ENCODE results near the gene SLC22A23. TPM values are rescaled to one million over a fixed set of nuclear protein-coding genes. Genes with fewer than 3 reads are reported as not detected.

Gene SLC22A23
- total RNA-seq, 1 experiment from 2014 or later, result 6.8 TPM

DNA sequence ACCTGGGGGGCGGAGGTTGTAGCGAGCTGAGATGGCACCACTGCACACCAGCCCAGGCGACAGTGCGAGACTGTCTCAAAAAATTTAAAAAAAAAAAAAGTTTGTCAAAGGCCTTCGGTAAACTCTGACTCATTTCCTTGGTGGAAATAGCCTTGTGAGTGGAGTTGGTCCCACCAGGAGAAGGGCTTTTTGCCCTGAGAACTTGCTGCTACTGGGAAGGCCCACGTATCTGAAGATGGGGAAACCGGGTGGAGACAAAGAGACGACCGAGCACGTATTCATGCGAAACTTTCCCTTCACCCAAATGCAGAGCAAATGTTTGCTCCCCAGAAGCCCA lies 51.7 kb downstream of the SLC22A23 start:
- Histone ChIP-seq H3K14ac (ENCODE audit: insufficient read depth, low read length) (no peak overlapping the region), H3T11ph (ENCODE audit: low read length) (no peak overlapping the region), H3K9ac (ENCODE audit: extremely low read depth, insufficient read length, low read length) (no peak overlapping the region), H2BK15ac (ENCODE audit: low read depth, low read length) (no peak overlapping the region), H4K5ac (ENCODE audit: insufficient read length, low read depth, low read length) (no peak overlapping the region), H3K4me2 (ENCODE audit: insufficient read depth, insufficient read length, low read length) (no peak overlapping the region), H3K79me1 (ENCODE audit: insufficient read depth, low read depth, low read length, poor library complexity, severe bottlenecking) (no peaks in the 10 kb centered on the region), H3K27ac (ENCODE audit: insufficient read length, low read depth, low read length) (no peak overlapping the region), H4K91ac (ENCODE audit: insufficient read length, low read depth, low read length) (no peak overlapping the region), H2BK120ac (ENCODE audit: low read depth, low read length, poor library complexity, severe bottlenecking) (no peak overlapping the region), H3K23ac (ENCODE audit: insufficient read length, low read depth, low read length) (no peak overlapping the region), H3K27me3 (ENCODE audit: insufficient read depth, low read length) (no peaks in the 10 kb centered on the region), H3K79me2 (ENCODE audit: insufficient read depth, low read length) (no peaks in the 10 kb centered on the region; the same call in 1 of the 2 replicates), H4K8ac (replicated peaks; ENCODE audit: insufficient read length, low read depth, low read length) (no peak overlapping the region), H2BK20ac (ENCODE audit: low read depth, low read length, poor library complexity, severe bottlenecking) (no peak overlapping the region), H3K9me3 (ENCODE audit: control insufficient read depth, low read depth, low read length) (no peaks in the 10 kb centered on the region), H3K4ac (ENCODE audit: low read depth, low read length) (no peak overlapping the region), H2AK5ac (ENCODE audit: insufficient read length, low read length) (no peak overlapping the region), H2AFZ (ENCODE audit: low read length) (no peak overlapping the region), H3K23me2 (ENCODE audit: insufficient read length, low read depth, low read length, poor library complexity, severe bottlenecking) (no peaks in the 10 kb centered on the region), H2BK5ac (ENCODE audit: insufficient read length, low read length) (no peak overlapping the region), H3K18ac (ENCODE audit: insufficient read length, low read depth, low read length) (no peak overlapping the region), H3K56ac (ENCODE audit: insufficient read length, low read depth, low read length) (no peak overlapping the region), H4K20me1 (ENCODE audit: control insufficient read depth, insufficient read depth, insufficient read length) (peaks cover 3% of the 10 kb centered on the region), H2BK12ac (ENCODE audit: insufficient read length, low read depth, low read length) (no peak overlapping the region), H3K4me1 (ENCODE audit: insufficient read depth, low read length) (peaks cover 13% of the 10 kb centered on the region; the same call in 1 of the 2 replicates)
- H3K36me3 Mint-ChIP-seq (ENCODE audit: insufficient read depth in 1 of 3, low read depth in 3 of 3), result peaks cover 0 to 24% (median 0%) of the 10 kb centered on the region in 3 experiments; a peak in 2 of 7 replicates
- H3K27ac Mint-ChIP-seq, result no peak overlapping the region
- H3K4me3 Mint-ChIP-seq, result no peak overlapping the region
- WGBS (ENCODE audit: extremely low coverage, insufficient read length, low lambda C conversion rate), result no CpG with 5 or more reads among the region's 11 CpGs
- no peaks in the 10 kb centered on the region for H3K9me3 Mint-ChIP-seq
- TF ChIP-seq CTCF (conservative IDR thresholded peaks at IDR 0.05), result no peak
- H3K27me3 Mint-ChIP-seq (ENCODE audit: low read depth), result no peaks in the 10 kb centered on the region
- peaks cover 36 to 41% of the 10 kb centered on the region in 2 experiments for H3K4me1 Mint-ChIP-seq
- DNase-seq, result no peak
